Kidney (tissue), 14 donors: ENCODE data around the gene EFNB1. TPM values are rescaled to one million over a fixed set of nuclear protein-coding genes. Genes with fewer than 3 reads are reported as not detected.
A peak's percentile ranks its signal among the peaks of the same experiment; 100 is the strongest.

Experiments used
- DNase-seq, 5 donors: peaks; one replicate each; pipeline ENCODE4 v3.0.0-alpha.2; 2013 to 2020
- FAIRE-seq: peaks from 2 replicates; lab custom pipeline; 2012; peaks lifted over from hg19 to GRCh38; lab: Jason Lieb, UNC
- H3K27ac ChIP-seq, 2 donors: one replicate each; pipeline ENCODE4 v1.7.0; 2013; ENCODE audit warnings: low read depth in 2 of 2, low read length in 2 of 2, inconsistent platforms in 1 of 2
- H3K27me3 ChIP-seq: one replicate; pipeline ENCODE4 v1.7.1; 2013; ENCODE audit warnings: low read length, inconsistent platforms; ENCODE audit not compliant: control insufficient read depth, insufficient read depth
- H3K36me3 ChIP-seq, 3 donors: one replicate each; pipeline versions ENCODE4 v1.7.0 to v1.7.1; 2013; ENCODE audit warnings: low read length in 3 of 3, control low read depth in 1 of 3, inconsistent platforms in 1 of 3; ENCODE audit not compliant: insufficient read depth in 3 of 3, control insufficient read depth in 2 of 3
- H3K4me1 ChIP-seq, 3 donors: one replicate each; pipeline versions ENCODE4 v1.7.0 to v1.7.1; 2013; ENCODE audit warnings: low read length in 3 of 3, inconsistent platforms in 1 of 3, low read depth in 1 of 3; ENCODE audit not compliant: control insufficient read depth in 2 of 3, insufficient read depth in 2 of 3
- H3K4me3 ChIP-seq, 3 donors: one replicate each; pipeline versions ENCODE4 v1.7.0 to v1.8.1; 2013; ENCODE audit warnings: low read length in 3 of 3, control low read depth in 1 of 3, inconsistent platforms in 1 of 3
- H3K9ac ChIP-seq, 3 donors: one replicate each; pipeline versions ENCODE4 v1.7.0 to v1.7.1; 2013; ENCODE audit warnings: low read length in 3 of 3, control low read depth in 1 of 3, inconsistent platforms in 1 of 3
- H3K9me3 ChIP-seq, 3 donors: one replicate each; pipeline versions ENCODE4 v1.7.0 to v1.7.1; 2013; ENCODE audit warnings: low read length in 3 of 3, control low read depth in 1 of 3, inconsistent platforms in 1 of 3; ENCODE audit not compliant: control insufficient read depth in 2 of 3, insufficient read depth in 1 of 3
- CTCF ChIP-seq: IDR thresholded peaks from 3 replicates; pipeline ENCODE4 v1.5.1; 2012; ENCODE audit warnings: mild to moderate bottlenecking, moderate library complexity, borderline replicate concordance; ENCODE audit not compliant: insufficient read depth; ENCODE audit errors: extremely low read depth
- intact Hi-C: fragments of 100-400 bp; cut with DNase I; formaldehyde crosslinking; loops from one replicate; pipeline ENCODE4 v1.11.1; 2022
- polyA plus RNA-seq: library from polyadenylated mRNA; stranded (reverse); fragments of 350-450 nt; fragmentation: Illumina TruSeq; extraction: RNeasy Lipid Tissue Mini Kit (QIAGEN cat#74804); gene quantifications from one replicate; pipeline ENCODE4 v1.2.3, GENCODE V29; 2014; ENCODE audit warnings: low read depth, low replicate concordance; ENCODE audit not compliant: insufficient read depth
- total RNA-seq: library from RNA; stranded (reverse); fragmentation: NEBNext Ultra II Directional; extraction: Animal tissue kit (Norgen Biotek cat#: 25700); gene quantifications from one replicate; pipeline ENCODE4 v1.2.1, GENCODE V29; 2021
- donor health status: control.
- donor health status: control.
- donor health status: control.
- donor health status: control.
- donor health status: control.
- donor health status: DM: yes; HTN: yes; CAD: no.
- donor health status: Normal renal cell carcinoma (clear cell type).

Gene EFNB1
- total and polyA plus RNA-seq, 2 donors from 2014 or later, result 50.6 to 53.0 TPM

- no peak for TF ChIP-seq CTCF
- Histone ChIP-seq H3K27me3 (no peaks in the 10 kb centered on the region), H3K4me1 (peaks cover 0 to 20% (median 0%) of the 10 kb centered on the region in 3 donors), H3K9ac (peak overlapping the region; percentile 17 to 66 (median 61)), H3K27ac (peak overlapping the region in 1 of 2 donors; percentile 16), H3K36me3 (no peaks in the 10 kb centered on the region), H3K9me3 (no peaks in the 10 kb centered on the region), H3K4me3 (peak overlapping the region; percentile 56 to 80 (median 64))
- intact Hi-C loops, result no loop called here
- FAIRE-seq (no peak), DNase-seq (peak in 3 of 5 donors; percentile 44 to 76 (median 52))
Observed at GRCh38 chrX:68832101-68832416, 3.2 kb downstream of the EFNB1 start.

GRCh38 chrX:68832516-68833447 is 4.0 kb downstream of the EFNB1 start:
- no peaks in the 10 kb centered on the region for H3K9me3 ChIP-seq
- no peak for TF ChIP-seq CTCF
- no peak for DNase-seq
- peak overlapping the region in 1 of 3 donors; percentile 66 for H3K9ac ChIP-seq
- H3K4me3 ChIP-seq, result peak overlapping the region in 2 of 3 donors; percentile 56 to 80
- no peak for FAIRE-seq
- intact Hi-C loops, result no loop called here
- peak overlapping the region in 1 of 2 donors; percentile 11 for H3K27ac ChIP-seq
- H3K36me3 ChIP-seq, result no peaks in the 10 kb centered on the region
- no peaks in the 10 kb centered on the region for H3K27me3 ChIP-seq
- peaks cover 0 to 21% (median 0%) of the 10 kb centered on the region in 3 donors for H3K4me1 ChIP-seq

- H3K9me3 ChIP-seq, result no peaks in the 10 kb centered on the region
- TF ChIP-seq CTCF, result no peak
- H3K4me3 ChIP-seq, result peak overlapping the region in 1 of 3 donors; percentile 32
- H3K36me3 ChIP-seq, result no peaks in the 10 kb centered on the region
- intact Hi-C loops, result no loop called here
- H3K27me3 ChIP-seq, result no peaks in the 10 kb centered on the region
- H3K27ac ChIP-seq, result peak overlapping the region in 1 of 2 donors; percentile 11
- H3K9ac ChIP-seq, result peak overlapping the region in 1 of 3 donors; percentile 7
- H3K4me1 ChIP-seq, result peaks cover 0 to 23% (median 0%) of the 10 kb centered on the region in 3 donors
- DNase-seq (no peak), FAIRE-seq (no peak)
Observed at GRCh38 chrX:68833448-68833805, 4.6 kb downstream of the EFNB1 start.
